ENCODE data around the gene NTMT1. TPM values are rescaled to one million over a fixed set of nuclear protein-coding genes. Genes with fewer than 3 reads are reported as not detected.
"Not testable (repeated sequence)": the region's sequence is repeated elsewhere in the genome, so short reads cannot be mapped to it uniquely, and the experiment has no call there.

NTMT1 gene
- polyA plus RNA-seq (ENCODE audit: insufficient read length), result 26.3 TPM
- long read RNA-seq, donor 1, transcript NTMT1-203 (4 exons, 1,315 nt), result major isoform, 10 of 18 reads
- long read RNA-seq, donor 1, partial matches to known transcripts, result 0 of 18 reads
- long read RNA-seq, donor 1, other reads (novel, unspliced or antisense), result 0 of 18 reads
- long read RNA-seq, donor 2, transcript NTMT1-202 (4 exons, 741 nt), result minor isoform, 6 of 22 reads
- long read RNA-seq, donor 2, transcript NTMT1-203 (4 exons, 1,315 nt), result major isoform, 7 of 22 reads
- long read RNA-seq, donor 2, partial matches to known transcripts, result 5 of 22 reads
- long read RNA-seq, donor 2, other reads (novel, unspliced or antisense), result 0 of 22 reads
- long read RNA-seq, donor 3, transcript NTMT1-203 (4 exons, 1,315 nt), result major isoform, 10 of 17 reads
- long read RNA-seq, donor 3, partial matches to known transcripts, result 0 of 17 reads
- long read RNA-seq, donor 3, other reads (novel, unspliced or antisense), result 0 of 17 reads
- long read RNA-seq, donor 4, partial matches to known transcripts, result 0 of 2 reads
- long read RNA-seq, donor 4, other reads (novel, unspliced or antisense), result 0 of 2 reads
- long read RNA-seq, donor 5, transcript NTMT1-207 (3 exons, 1,072 nt), result minor isoform, 5 of 47 reads
- long read RNA-seq, donor 5, transcript NTMT1-203 (4 exons, 1,315 nt), result major isoform, 23 of 47 reads
- long read RNA-seq, donor 5, transcript NTMT1-202 (4 exons, 741 nt), result minor isoform, 6 of 47 reads
- long read RNA-seq, donor 5, partial matches to known transcripts, result 12 of 47 reads
- long read RNA-seq, donor 5, other reads (novel, unspliced or antisense), result 0 of 47 reads
- long read RNA-seq, donor 6, transcript NTMT1-202 (4 exons, 741 nt), result minor isoform, 5 of 21 reads
- long read RNA-seq, donor 6, transcript NTMT1-203 (4 exons, 1,315 nt), result major isoform, 10 of 21 reads
- long read RNA-seq, donor 6, partial matches to known transcripts, result 0 of 21 reads
- long read RNA-seq, donor 6, other reads (novel, unspliced or antisense), result 0 of 21 reads
- long read RNA-seq, donor 7, transcript NTMT1-203 (4 exons, 1,315 nt), result major isoform, 23 of 33 reads
- long read RNA-seq, donor 7, transcript NTMT1-202 (4 exons, 741 nt), result minor isoform, 7 of 33 reads
- long read RNA-seq, donor 7, partial matches to known transcripts, result 0 of 33 reads
- long read RNA-seq, donor 7, other reads (novel, unspliced or antisense), result 0 of 33 reads
- long read RNA-seq, donor 8, partial matches to known transcripts, result 0 of 6 reads
- long read RNA-seq, donor 8, other reads (novel, unspliced or antisense), result 0 of 6 reads

- peak; percentile 79 for DNase-seq
Measured at GRCh38 chr9:129626079-129626624, at the start of gene NTMT1. Gene NTMT1, plus strand, starts transcription at chr9:129626163. Its CDS starts 6,541 bp downstream, at chr9:129632704.

- no peak for DNase-seq
Measured at GRCh38 chr9:129576546-129577543, 49.1 kb upstream of the NTMT1 start.

- DNase-seq, result no peak
Measured at GRCh38 chr9:129579294-129579693, 46.7 kb upstream of the NTMT1 start.

- no peak for DNase-seq
Measured at GRCh38 chr9:129580211-129580915, 45.6 kb upstream of the NTMT1 start.

- DNase-seq, result no peak
Measured at GRCh38 chr9:129581505-129582189, 44.3 kb upstream of the NTMT1 start.

- DNase-seq, result no peak
Measured at GRCh38 chr9:129582855-129583254, 43.1 kb upstream of the NTMT1 start.

- no peak for DNase-seq
Measured at GRCh38 chr9:129583308-129584038, 42.5 kb upstream of the NTMT1 start.

- DNase-seq, result no peak
Measured at GRCh38 chr9:129584136-129584535, 41.8 kb upstream of the NTMT1 start.

GRCh38 chr9:129585352-129585751 lies 40.6 kb upstream of the NTMT1 start:
- no peak for DNase-seq

GRCh38 chr9:129586245-129586644 lies 39.7 kb upstream of the NTMT1 start:
- no peak for DNase-seq

GRCh38 chr9:129586685-129587084 lies 39.3 kb upstream of the NTMT1 start:
- DNase-seq, result no peak

- no peak for DNase-seq
Measured at GRCh38 chr9:129587487-129588262, 38.3 kb upstream of the NTMT1 start.

GRCh38 chr9:129590466-129590865 lies 35.5 kb upstream of the NTMT1 start:
- no peak for DNase-seq

GRCh38 chr9:129591916-129592315 lies 34.0 kb upstream of the NTMT1 start:
- no peak for DNase-seq

GRCh38 chr9:129592790-129593189 lies 33.2 kb upstream of the NTMT1 start:
- not testable (repeated sequence) for DNase-seq

GRCh38 chr9:129594632-129595031 lies 31.3 kb upstream of the NTMT1 start:
- no peak for DNase-seq

GRCh38 chr9:129595311-129595741 lies 30.6 kb upstream of the NTMT1 start:
- no peak for DNase-seq
